Psoas muscle (tissue), 8 donors: ENCODE measurements around the gene TGFA. TPM values are rescaled to one million over a fixed set of nuclear protein-coding genes. Genes with fewer than 3 reads are reported as not detected.

Experiments used
- ATAC-seq, 4 donors: fragments of 200-7000 bp; cut with Tn5 transposase; one replicate each; pipeline ENCODE4 v1.9.1; 2020; ENCODE audit warnings: moderate library complexity in 3 of 4, mild to moderate bottlenecking in 2 of 4
- DNase-seq, 2 donors: peaks; one replicate each; pipeline ENCODE4 v3.0.0-alpha.2; 2020
- H3K27ac ChIP-seq: fragments of 200-600 bp; one replicate; pipeline ENCODE4 v1.8.0; 2022
- H3K27me3 ChIP-seq, 3 donors: fragments of 200-600 bp in 1 of 3; one replicate each; pipeline versions ENCODE4 v1.6.1 to v1.8.0; 2013 to 2022; ENCODE audit warnings: low read length in 2 of 3, mild to moderate bottlenecking in 2 of 3, moderate library complexity in 1 of 3; ENCODE audit not compliant: insufficient read depth in 3 of 3
- H3K36me3 ChIP-seq, 2 donors: fragments of 200-600 bp in 1 of 2; one replicate each; pipeline versions ENCODE4 v1.6.1 to v1.8.0; 2013 to 2022; ENCODE audit warnings: low read depth in 1 of 2, mild to moderate bottlenecking in 1 of 2, moderate library complexity in 1 of 2; ENCODE audit not compliant: insufficient read depth in 1 of 2
- H3K4me1 ChIP-seq: fragments of 200-600 bp; one replicate; pipeline ENCODE4 v1.8.0; 2022
- H3K4me3 ChIP-seq: fragments of 200-600 bp; one replicate; pipeline ENCODE4 v1.8.0; 2022; ENCODE audit warnings: mild to moderate bottlenecking
- H3K9me3 ChIP-seq: fragments of 200-600 bp; one replicate; pipeline ENCODE4 v1.8.0; 2022
- WGBS, 3 donors: extraction: QIAGEN DNeasy Blood & Tissue Kit; methylation state at CpG; one replicate each; pipeline versions ENCODE4 v1.1.6 to v1.1.7; 2013; 5-methylcytosine and 5-hydroxymethylcytosine counted together
- intact Hi-C, 2 donors: fragments of 100-400 bp; cut with DNase I; formaldehyde crosslinking; loops; one replicate each; pipeline versions ENCODE4 v1.11.0 to v1.14.2; 2022
- polyA plus RNA-seq, 3 donors: library from polyadenylated mRNA; stranded (reverse); fragments of 200-250 nt; gene quantifications; one replicate each; pipeline ENCODE4 v1.2.3, GENCODE V29; 2013
- total RNA-seq, 4 donors: library from RNA; stranded (reverse); fragmentation: NEBNext Ultra II Directional in 2 of 4; extraction: Animal tissue kit (Norgen Biotek cat#: 25700) in 2 of 4; gene quantifications; one replicate each; pipeline versions ENCODE4 v1.2.1 to v1.2.4, GENCODE V29; 2021 to 2023
- TF ChIP-seq, protein P1 (sequence below): fragments of 200-600 bp; IDR thresholded peaks from one replicate; pipeline ENCODE4 v1.8.0; 2022; ENCODE audit warnings: antibody characterized with exemption
- donor health status: healthy with polysubstance abuse.
- donor health status: DM: no; HTN: no; CAD: no; lungs with moderate emphysema.
- donor health status: Bipolar disorder and iron deficiency.
- donor health status: healthy.
- donor health status: DM: yes; HTN: yes; CAD: no.
- donor health status: DM: no; HTN: no; CAD: no.
- donor health status: DM: no; HTN: no; CAD: no.
- donor health status: DM: yes; HTN: yes; CAD: no.

TGFA gene
- total and polyA plus RNA-seq, 7 donors: 0.03 to 0.39 (median 0.12) TPM

DNA sequence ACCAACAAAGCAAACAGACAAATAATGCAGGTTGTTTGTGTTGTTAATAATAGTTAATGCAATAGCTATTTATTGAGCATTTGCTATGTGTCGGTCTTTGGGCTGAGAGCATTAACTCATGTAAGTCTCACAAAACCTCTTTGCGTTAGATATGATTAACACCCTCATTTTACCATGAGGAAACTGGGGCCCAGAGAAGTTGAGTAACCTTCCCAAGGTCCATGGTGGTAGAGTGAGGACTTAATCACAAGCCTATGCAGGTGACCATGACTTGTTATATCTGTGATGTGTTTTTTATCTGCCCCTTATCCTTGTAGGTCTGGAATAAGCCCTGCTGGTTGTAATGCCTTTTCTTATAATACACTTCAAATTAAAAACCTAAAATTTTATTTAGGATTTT lies 127.3 kb downstream of the TGFA start:
- no peak for DNase-seq
- 94 to 98% (median 95%) methylated on average over 2 of the region's 2 CpGs for WGBS, 3 donors
- TF ChIP-seq, protein P1, sequence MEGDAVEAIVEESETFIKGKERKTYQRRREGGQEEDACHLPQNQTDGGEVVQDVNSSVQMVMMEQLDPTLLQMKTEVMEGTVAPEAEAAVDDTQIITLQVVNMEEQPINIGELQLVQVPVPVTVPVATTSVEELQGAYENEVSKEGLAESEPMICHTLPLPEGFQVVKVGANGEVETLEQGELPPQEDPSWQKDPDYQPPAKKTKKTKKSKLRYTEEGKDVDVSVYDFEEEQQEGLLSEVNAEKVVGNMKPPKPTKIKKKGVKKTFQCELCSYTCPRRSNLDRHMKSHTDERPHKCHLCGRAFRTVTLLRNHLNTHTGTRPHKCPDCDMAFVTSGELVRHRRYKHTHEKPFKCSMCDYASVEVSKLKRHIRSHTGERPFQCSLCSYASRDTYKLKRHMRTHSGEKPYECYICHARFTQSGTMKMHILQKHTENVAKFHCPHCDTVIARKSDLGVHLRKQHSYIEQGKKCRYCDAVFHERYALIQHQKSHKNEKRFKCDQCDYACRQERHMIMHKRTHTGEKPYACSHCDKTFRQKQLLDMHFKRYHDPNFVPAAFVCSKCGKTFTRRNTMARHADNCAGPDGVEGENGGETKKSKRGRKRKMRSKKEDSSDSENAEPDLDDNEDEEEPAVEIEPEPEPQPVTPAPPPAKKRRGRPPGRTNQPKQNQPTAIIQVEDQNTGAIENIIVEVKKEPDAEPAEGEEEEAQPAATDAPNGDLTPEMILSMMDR: no peak

DNA sequence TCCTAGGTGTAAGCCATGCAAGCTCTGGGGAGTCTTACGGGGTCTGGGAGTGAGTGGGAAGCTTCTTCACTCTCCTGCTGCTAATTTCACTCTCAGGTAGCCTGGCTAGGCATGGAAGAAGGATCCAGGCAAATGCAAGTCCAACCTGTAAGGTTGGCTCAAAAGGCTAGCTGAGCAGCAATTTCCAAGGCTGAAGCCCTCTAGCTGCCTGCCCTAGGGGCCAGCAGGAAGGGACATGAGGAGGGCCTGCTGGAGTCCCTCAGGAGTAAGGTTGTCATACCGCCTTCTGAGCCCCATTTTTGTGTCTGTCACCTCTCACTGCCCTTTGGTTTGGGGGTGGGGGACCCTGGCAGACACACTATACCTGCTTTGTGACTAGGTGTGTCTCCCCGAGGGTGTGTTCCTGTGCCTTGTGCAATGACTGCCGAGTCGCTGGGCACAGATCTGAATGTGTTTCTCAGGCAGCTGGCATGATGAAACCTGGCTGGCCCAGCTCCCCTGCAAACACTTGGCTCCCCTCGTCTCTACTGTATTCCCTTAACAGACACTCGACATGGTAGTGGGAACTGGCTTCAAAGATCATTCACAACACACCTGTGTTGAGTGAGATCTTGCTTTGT lies 127.8 kb downstream of the TGFA start:
- Histone ChIP-seq H3K4me3 (no peak overlapping the region), H3K9me3 (no peaks in the 10 kb centered on the region), H3K36me3 (no peaks in the 10 kb centered on the region), H3K27me3 (peaks cover 0 to 2% (median 0%) of the 10 kb centered on the region in 3 donors), H3K27ac (no peak overlapping the region), H3K4me1 (no peaks in the 10 kb centered on the region)
- intact Hi-C loops: no loop called here
- TF ChIP-seq, protein P1: no peak
- no peak for DNase-seq
- ATAC-seq: no peak
- WGBS, 3 donors: 60 to 68% (median 61%) methylated on average over 7 of the region's 7 CpGs

More for the DNA sequence above, 127.3 kb downstream of the TGFA start:
- intact Hi-C loops: no loop called here
- Histone ChIP-seq H3K9me3 (no peaks in the 10 kb centered on the region), H3K36me3 (no peaks in the 10 kb centered on the region), H3K4me3 (no peak overlapping the region), H3K27ac (no peak overlapping the region), H3K4me1 (no peaks in the 10 kb centered on the region), H3K27me3 (peaks cover 0 to 2% (median 0%) of the 10 kb centered on the region in 3 donors)
- ATAC-seq: no peak

DNA sequence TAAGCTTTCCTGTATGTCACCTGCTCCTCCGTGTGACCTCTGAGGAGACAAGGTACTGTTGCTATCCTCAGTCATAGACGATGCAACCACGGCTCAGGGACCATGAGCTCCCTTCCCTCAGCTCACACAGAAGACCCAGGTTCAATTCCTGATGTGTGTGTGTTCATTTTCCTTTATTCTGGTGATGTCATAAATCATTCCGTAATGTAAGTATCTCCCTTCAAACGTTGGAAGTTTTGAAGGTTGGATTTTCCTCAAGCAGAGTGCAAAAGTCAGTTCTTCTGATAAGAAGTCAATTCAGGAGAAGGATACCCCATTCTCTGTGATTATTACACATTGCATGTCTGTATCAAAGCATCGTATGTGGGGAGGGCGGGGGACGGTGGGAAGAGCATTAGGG lies 132.9 kb downstream of the TGFA start:
- H3K27ac ChIP-seq: no peak overlapping the region
- no peak overlapping the region for H3K4me3 ChIP-seq
- intact Hi-C loops: no loop called here
- no peak for ATAC-seq
- 59 to 69% (median 62%) methylated on average over 8 of the region's 8 CpGs for WGBS, 3 donors
- H3K36me3 ChIP-seq: no peaks in the 10 kb centered on the region
- TF ChIP-seq, protein P1: no peak
- H3K9me3 ChIP-seq: no peaks in the 10 kb centered on the region
- DNase-seq: no peak
- H3K4me1 ChIP-seq: no peaks in the 10 kb centered on the region
- peaks cover 0 to 2% (median 0%) of the 10 kb centered on the region in 3 donors for H3K27me3 ChIP-seq

DNA sequence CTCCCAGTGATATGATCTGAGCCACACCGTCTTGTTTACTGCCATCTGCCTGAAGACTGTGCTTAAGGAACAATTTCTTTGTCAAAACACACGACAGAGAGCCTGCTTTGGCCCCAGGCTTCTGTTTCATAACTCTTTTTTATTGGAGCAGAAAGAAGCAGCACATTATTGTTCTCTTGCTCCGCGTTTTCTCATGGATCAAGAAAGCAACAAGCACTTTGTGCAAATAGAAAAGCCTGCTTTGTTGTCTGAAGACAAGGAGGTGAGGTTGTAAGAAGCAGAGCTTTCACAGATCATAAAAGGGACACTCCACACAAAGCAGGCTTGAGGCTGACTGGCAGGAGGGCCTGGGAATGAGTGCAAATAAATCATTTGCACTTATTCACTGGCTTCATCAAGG lies 133.5 kb downstream of the TGFA start:
- DNase-seq (no peak), ATAC-seq (no peak)
- Histone ChIP-seq H3K36me3 (no peaks in the 10 kb centered on the region), H3K4me1 (no peaks in the 10 kb centered on the region), H3K9me3 (no peaks in the 10 kb centered on the region), H3K27me3 (peaks cover 0 to 2% (median 0%) of the 10 kb centered on the region in 3 donors), H3K4me3 (no peak overlapping the region), H3K27ac (no peak overlapping the region)
- WGBS, 3 donors: 32 to 46% (median 36%) methylated on average over 4 of the region's 4 CpGs
- TF ChIP-seq, protein P1: no peak
- intact Hi-C loops: no loop called here

DNA sequence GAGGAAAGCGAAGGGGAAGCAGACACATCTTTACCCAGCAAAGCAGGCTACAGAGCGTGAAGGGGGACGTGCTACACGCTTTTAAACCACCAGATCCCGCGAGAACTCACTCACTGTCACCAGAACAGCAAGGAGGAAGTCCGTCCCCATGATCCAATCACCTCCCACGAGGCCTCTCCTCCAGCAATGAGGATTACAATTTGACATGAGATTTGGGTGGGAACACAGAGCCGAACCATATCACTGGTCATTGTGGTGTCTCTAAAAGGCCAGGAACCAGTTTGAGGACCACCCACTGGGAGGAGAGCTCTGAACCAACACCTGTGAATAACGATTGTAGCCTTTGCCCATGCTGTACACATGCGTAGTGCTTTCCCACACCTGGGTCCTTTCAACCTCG lies 135.1 kb downstream of the TGFA start:
- H3K4me1 ChIP-seq: no peaks in the 10 kb centered on the region

More for the DNA sequence above, 135.1 kb downstream of the TGFA start:
- Histone ChIP-seq H3K4me3 (no peak overlapping the region), H3K27me3 (peaks cover 0 to 2% (median 0%) of the 10 kb centered on the region in 3 donors), H3K36me3 (no peaks in the 10 kb centered on the region), H3K9me3 (no peaks in the 10 kb centered on the region), H3K27ac (no peak overlapping the region)
- DNase-seq (no peak), ATAC-seq (no peak)
- TF ChIP-seq, protein P1: no peak
- intact Hi-C loops: no loop called here
- 73 to 80% (median 78%) methylated on average over 12 of the region's 12 CpGs for WGBS, 3 donors
